ENCODE measurements around the gene KLK4.

The KLK4 gene, protein sequence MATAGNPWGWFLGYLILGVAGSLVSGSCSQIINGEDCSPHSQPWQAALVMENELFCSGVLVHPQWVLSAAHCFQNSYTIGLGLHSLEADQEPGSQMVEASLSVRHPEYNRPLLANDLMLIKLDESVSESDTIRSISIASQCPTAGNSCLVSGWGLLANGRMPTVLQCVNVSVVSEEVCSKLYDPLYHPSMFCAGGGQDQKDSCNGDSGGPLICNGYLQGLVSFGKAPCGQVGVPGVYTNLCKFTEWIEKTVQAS

DNA sequence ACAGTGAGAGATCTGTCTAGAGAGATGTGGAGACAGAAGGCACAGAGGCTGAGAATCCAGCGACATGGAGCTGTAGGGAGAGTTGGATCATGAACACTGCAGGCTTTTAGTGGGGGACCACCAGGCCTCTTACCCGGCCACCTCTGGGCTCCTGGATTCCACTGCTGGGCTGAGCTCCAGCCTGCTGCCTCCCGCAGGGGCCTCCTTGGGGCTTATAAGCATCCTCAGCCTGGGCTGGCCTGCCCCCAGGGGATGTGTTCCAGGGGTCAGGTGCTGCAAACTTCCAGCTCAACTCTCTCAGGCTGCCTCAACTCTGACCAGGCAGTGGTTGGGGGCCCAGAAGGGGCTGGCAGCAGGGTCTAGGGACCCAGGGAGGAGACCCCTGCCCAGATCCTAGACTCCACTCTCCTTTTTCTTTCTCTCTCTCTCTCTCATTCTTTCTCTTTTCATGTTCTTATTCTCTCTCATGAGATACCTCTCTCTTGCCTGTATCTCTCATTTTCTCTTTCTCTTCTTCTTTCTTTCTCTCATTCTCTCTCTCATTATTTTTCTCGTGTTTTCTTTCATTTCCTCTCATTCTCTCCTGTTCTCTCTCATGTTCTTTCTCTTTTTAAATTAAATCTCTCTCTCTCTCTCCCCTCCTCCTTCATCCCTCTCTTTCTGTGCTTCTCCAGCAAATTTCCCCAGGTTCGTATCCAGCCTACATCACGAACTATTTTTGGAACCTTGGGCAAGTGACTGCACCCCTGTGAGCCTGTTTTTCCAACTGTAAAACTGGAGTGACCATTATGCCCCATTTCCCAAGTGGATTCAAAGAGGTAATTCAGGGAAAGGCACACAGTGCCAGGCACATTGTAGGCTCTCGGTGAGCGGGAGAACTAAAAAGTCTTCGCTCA, at the start of gene KLK4:
Gene KLK4, minus strand, starts transcription at position 190 of the 896 bp plus-strand sequence. CDS start 657 bp downstream, outside the sequence.
- no peak for DNase-seq

DNA sequence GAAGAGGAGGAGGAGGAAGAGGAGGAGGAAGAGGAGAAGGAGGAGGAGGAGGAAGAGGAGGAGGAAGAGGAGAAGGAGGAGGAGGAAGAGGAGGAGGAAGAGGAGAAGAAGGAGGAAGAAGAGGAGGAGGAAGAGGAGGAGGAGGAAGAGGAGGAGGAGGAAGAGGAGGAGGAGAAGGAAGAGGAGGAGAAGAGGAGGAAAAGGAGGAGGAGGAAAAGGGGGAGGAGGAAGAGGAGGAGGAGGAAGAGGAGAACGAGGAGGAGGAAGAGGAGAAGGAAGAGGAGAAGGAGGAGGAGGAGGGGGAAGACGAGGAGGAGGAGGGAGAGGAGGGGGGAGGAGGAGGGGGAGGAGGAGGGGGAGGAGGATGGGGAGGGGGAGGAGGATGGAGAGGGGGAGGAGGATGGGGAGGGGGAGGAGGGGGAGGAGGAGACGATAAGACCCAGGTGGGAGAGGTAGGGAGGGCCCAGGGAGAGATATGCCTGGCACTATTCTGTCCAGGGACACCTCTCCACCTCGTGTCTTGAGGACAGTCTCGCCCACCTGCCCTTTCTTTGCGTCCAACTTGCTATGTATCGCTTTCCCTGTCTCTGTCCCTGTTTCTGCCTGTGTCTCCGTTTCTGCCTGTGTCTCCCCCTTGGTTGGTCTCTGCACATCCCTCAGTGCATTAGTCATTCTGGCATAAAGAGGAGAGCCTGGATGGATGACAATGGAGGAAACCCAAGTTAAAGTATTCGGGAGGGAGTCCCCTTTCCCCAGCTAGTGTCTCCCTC, 48.7 kb upstream of the KLK4 start:
- no peak for DNase-seq

DNA sequence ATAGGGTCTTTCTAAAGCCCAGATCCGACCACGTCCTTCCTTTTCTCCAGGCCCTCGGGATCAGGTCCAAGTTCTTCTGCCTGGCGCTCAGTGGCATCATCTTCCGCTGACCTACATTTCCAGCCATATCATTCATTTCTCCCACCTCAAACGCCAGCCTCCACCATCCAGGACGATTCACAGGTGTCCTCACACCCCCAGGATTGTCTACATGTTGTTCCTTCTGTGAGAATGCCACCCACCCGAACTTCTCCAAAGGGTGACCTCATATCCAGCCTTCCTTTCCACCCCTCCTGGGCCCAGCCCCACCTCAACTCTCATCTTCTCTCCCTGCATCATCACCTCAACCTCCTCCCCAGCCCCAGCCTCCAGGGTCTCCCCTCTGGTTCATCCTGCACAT, 46.4 kb upstream of the KLK4 start:
- no peak for DNase-seq

DNA sequence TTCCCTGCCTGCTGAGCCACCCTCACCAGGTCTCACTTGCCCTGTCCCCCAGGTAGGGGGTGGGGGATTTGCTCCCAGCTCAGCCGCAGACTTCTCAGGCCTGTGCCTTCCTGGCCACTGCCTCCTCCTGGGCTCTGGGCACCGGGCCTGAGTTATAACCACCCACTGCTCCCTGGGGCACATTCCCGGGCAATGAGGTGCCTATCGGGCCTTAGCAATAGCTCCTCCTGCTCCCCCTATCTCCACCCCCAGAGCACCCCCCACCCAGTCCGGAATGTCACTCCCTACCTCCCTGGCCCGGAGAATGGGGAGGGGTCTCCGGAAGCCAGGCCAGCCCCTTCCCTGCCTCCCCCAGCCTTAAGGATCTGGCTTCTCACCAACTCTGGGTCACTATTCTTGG, 41.7 kb upstream of the KLK4 start, which contains the start of gene KLK5:
Gene KLK5, minus strand, starts transcription at position 129 of the 400 bp plus-strand sequence. CDS start 381 bp downstream, outside the sequence.
- no peak for DNase-seq

DNA sequence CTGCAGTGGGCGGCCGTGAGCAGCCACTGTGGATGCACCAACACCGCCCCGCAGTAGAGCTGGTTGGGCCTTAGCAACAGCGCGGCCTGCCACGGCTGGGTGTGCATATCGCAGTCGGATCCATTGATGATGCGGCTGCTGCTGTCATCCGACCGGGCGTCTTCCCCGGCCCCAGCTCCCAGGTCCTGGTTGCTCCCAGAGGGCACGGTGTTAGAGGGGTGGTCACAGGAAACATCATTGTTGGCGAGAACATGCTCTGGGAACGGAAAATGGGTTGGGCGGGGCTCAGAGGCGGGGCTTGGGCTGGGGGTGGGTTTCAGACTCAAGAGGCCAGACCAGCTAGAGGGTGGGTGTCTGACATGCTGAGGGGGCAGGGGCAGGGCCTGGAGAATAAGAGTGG, 38.7 kb upstream of the KLK4 start:
- DNase-seq = no peak

DNA sequence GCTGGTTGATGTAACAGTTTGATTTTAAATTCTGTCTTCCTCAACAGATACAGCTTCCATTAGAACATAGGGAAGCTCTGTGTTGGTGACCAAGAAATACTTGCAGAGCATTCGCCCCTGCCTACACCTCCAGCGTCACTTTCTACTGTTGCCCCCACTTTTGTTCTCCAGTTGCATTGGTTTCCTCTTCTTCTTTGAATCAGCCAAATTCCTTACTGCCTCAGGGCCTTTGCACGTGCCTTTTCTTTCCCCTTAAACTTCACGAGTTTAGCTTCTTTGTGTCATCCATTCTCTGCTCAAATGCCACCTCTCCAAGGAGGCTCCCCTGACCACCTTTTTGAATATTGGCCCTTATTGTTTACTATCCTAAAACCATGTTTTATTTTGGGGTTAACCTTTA, 35.9 kb upstream of the KLK4 start:
- DNase-seq = no peak

DNA sequence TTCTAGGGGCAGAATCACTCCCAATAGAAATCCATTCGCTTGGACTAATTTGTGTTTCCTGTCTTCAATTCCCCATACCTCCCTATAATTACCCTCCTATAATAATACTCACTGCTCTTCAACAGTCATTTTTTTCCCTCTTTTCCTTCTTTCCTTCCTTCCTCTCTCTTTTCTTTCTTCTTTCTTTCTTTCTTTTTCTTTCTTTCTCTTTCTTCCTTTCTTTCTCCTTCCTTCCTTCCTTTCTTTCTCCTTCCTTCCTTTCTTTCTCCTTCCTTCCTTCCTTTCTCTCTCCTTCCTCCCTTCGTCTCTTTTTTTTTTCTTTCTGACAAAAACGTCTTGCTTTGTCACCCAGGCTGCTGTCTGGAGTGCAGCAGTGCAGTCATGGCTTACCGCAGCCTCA, 33.6 kb upstream of the KLK4 start:
- DNase-seq = no peak

DNA sequence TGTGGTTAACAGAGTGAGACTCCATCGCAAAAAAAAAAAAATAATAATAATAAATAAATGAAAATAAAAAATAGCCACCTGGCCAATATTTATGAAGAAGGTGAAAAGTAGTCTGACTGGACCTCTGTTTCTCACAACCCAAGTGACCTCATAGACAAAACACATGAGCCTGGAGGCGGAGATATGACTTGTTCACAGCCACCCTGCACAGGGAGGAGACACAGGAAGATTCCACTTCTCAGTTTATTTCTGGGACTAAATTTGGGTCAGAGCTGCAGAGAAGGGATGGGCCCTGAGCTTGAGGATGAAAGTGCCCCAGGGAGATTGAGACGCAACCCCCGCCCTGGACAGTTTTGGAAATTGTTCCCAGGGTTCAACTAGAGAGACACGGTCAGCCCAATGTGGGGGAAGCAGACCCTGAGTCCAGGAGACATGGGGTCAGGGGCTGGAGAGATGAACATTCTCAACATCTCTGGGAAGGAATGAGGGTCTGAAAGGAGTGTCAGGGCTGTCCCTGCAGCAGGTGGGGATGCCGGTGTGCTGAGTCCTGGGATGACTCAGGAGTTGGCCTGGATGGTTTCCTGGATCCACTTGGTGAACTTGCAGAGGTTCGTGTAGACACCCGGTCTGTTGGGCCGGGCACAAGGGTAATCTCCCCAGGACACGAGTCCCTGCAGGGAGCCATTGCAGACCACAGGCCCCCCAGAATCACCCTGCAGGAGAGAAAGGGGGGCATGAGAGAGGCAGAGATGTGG, 32.1 kb upstream of the KLK4 start:
- DNase-seq = no peak

DNA sequence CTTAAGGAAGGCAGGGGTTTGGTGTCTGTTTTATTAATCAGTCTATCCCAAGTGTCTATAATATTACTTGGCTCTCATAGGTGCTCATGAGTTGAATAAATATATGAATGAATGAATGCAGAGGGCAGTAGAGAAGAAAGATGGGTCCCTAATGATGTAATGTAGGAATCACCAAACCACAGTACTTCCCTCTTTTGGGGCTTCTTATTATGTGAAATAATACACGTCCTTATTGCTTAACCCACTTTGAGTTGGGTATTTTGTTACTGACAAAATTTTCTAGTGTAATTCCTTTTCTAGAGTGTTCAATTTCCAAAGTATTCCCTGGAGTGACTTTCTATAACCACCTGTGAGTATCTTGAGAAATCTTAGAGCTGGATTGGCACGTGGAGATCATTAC, 28.4 kb upstream of the KLK4 start:
- no peak for DNase-seq

DNA sequence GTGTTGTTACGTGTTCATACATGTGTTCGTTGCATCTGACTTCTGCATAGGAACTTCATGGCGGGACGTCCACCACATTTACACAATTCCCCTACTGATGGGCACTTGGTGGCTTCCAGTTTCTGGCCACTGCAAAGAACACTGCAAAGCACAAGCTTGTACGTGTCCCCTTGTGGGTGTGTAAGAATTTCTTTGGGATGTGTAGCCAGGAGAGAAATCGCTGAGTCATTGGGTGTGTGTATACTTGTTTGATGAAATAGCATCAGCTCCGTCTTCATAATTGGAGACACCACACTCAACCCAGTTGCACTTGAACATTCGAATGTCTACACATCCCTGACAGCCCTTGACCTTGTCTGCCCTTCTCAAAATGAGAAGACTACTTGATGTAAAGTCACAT, 22.4 kb upstream of the KLK4 start:
- no peak for DNase-seq

DNA sequence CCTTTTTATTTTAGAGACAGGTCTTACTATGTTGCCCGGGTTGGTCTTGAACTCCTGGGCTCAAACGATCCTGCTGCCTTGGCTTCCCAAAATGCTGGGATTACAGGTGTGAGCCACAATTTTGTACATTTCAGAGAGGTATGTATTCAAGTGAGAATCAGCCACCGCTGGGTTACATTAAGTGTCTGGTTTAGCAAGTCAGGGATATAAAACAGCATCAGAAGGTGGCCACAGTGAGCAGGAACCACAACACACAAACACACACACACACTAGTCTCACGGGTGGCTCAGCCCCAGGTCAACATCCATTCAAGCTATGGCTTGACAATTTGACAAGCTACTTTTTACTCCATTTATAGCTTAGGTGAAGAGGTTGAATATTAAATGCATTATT, 21.5 kb upstream of the KLK4 start:
- no peak for DNase-seq

DNA sequence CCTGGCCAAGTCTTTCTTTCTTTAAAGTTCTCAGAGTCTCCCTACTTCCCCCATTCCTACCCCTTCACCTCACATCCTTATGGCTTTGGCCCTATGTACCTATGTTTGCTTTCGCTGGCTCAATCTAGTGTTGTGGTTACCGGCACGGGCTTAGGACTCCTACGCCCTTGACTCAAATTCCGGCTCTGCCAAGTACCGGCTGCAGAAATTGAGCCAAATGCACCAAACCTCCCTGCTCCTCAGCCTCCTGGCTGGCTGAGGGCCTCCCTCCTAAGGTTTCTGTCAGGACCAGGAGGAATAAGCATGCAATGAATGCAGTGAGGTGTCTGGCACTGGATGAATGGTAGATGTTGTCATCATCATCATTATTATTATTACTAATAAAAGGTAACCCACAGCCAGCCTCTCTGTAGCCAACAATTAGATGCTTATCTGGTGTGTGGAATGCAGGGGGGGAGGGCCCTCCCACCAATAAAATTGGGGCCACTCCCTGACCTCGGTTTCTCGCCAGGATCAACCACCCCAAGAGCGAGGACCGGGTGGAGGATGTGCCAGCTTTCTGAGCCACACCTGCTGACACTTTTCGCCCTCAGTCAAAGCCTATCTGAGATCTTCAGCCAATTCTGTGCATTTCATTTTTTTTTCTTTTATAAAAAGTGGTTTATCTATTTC, 21.0 kb upstream of the KLK4 start:
- no peak for DNase-seq

DNA sequence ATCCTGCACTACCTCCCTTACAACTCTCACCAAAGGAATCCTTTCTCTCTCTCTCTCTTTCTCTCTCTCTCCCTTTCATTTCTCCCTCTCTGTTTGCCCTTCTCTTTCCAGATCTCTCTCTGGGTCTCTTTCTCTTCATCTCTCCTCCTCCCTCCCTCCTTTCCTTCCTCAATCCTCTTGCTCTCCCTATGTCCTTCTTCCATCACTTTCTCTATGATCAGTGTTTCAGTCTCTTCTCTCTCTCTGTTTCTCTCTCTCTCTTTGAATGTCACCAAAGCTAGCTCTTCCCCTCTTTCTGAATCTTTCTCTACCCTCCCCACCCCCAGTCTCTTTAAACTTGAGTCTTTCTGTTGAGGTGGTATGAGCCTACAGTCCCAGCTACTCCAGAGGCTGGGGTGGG, 19.8 kb upstream of the KLK4 start:
- DNase-seq = no peak

DNA sequence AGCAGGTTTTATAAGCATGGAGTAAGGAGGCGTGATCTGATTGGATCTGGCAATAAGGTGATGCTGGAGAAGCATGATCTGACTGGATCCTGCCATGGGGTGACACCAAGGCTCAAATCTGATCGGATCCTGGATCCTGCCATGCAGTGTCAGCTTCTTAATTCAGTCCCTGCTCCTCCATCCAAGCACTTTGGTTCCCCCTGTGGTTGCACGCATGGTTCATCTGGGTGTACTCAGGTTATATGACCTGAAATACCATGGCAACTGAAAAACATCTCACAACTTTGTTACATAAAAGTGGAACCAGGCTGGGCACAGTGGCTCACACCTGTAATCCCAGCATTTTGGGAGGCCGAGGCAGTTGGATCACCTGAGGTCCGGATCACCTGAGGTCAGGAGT, 17.6 kb upstream of the KLK4 start:
- DNase-seq = no peak

DNA sequence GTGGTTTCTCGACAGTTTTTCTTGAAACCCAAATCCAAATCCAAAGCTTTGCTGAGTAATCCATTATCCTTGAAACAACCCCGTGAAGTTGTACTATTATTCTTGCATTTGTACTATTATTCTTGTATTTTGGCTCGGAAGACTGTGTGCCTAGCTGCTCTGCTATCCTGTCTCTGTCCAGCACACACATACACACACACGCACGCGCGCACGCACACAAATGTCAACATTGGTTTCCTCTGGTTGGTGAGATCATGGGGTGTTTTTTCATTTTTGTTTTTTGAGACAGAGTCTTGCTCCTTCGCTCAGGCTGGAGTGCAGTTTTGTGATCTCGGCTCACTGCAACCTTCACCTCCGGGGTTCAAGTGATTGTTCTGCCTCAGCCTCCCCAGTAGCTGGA, 14.9 kb upstream of the KLK4 start:
- no peak for DNase-seq

DNA sequence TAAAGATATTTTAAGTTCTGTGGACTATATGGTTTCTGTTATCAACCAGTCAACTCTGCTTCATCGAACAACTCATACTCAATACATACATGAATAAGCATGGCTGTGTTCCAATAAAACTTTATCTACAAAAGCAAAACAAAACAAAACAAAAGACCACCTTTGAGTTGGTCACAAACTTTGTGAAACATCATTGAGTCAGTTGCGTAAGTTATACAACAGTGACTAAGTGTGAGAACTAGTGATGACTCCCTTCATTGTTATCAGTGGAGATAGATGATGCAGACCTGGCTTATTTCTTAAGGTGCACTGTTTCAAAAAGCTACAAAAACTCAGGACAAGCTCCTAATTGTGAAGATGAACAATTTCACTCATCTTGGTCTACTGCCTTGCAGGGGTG, 14.5 kb upstream of the KLK4 start:
- DNase-seq = no peak

DNA sequence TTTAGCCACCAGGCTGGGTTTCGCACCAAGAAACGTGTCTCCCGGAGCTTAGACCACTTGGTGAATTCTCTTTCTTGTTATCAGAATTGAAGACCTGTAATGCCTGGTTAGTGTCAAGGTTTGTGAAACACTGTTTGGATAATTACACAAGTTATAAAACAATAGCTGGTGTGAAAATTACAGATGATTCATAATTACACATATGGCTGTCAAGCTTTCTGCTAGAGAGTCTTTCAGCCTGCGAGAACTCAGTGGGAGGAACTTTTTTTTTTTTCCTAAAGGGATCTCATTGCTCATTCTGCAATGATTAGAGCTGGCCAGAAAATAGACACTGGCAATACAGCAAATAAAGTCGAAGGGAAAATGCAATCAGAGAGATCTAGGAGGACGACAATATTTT, 13.4 kb upstream of the KLK4 start:
- no peak for DNase-seq

DNA sequence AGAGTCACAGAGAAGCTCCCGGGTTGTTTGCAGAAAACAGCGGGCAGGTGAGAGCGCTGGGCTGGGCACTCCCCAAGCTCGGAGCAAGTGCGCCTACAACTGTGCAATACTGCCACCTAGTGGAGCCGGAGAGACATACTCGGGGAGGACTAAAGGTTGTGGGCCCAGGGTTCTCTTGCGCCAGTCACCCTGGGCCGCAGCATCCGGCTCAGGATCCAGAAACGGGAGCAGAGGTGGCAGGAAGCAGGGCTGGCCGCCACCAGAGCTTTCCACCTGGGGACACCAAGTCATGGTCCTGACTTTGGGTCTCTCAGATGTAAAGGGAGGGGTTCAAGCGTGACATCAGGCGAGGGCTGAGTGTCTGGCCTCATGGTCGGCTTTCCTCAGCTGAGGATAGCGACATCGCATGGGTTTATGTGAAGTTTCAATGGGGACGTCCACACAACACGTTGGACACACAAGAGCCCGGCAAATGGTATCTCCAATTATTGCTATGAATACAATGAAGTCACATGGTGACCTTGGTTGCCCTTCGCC, 11.2 kb upstream of the KLK4 start:
- no peak for DNase-seq

DNA sequence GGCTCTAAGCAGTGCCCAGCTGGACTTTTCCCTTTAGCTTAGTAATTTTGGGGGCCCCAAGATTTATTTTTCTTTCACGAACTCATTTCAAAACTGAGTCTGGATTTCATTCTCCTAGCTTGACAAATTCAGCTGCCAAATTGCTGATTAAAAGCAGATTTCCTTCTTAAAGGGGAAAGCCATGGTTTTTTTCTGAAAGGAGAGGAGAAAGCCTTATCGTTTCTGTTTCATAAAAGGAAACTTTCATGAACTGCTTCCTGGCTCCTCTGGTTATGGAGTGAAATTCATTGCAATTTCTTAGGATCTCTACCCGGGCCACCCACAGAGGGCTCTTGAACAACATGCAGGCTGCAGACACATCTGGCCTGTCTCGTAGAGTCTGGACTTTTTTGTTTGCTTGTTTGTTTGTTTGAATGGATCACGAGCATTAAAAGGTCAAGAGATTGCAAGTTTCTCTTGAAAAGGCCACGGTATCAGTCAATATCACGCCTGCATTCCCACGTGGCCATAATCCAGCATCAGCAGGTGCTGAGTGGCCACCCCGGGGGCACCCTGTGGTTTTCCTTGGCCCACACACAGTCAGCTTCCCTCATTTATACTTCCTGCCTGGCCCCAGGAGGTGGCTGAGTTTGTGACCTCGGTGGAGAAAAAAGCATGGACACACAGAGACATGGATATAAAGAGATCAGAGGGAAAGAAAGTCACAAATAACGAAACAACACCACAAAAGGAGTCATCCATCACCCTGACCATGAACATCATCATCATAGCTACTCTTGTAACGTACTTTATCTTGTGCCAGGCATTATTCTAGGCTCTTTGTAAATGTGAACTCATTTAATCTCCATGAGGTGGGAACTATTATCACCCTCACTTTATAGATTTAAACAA, 10.5 kb upstream of the KLK4 start:
- DNase-seq = no peak

DNA sequence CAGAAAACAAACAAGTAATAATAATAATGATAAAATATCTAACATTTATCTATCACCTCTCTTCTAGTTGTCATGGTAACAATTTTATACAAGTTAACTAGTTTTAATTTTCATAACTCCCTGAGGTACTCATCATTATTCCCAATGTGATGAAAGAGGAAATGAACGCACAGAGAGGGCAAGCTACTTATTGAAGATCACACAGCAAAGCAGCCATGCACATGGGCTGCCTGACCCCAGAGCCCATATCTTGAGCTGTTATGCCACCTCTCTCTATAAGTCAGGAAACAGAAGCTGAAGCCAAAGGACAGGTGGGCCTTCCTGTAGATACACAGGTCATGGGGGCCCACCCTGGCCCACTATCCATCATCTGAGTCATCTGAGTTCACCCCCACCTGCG, 4.9 kb upstream of the KLK4 start:
- DNase-seq = no peak

All from T1000 (cell line).